K562 (cell line): ENCODE measurements around the gene DBI. TPM values are rescaled to one million over a fixed set of nuclear protein-coding genes. Genes with fewer than 3 reads are reported as not detected.

Source experiments
- ARID1B ChIP-seq: fragments of 450-650 bp; IDR thresholded peaks from 2 replicates; pipeline ENCODE4 v1.6.1; 2016; ENCODE audit warnings: antibody characterized with exemption, mild to moderate bottlenecking, inconsistent platforms
- ATF1 ChIP-seq, 2 experiments: fragments of 450-650 bp in 1 of 2; IDR thresholded peaks; 2 replicates each; pipeline ENCODE4 v1.6.1; 2016; ENCODE audit warnings: missing compliant biosample characterization in 1 of 2, missing genetic modification characterization in 1 of 2
- ATF3 ChIP-seq, 2 experiments: fragments of 450-650 bp in 1 of 2; sonication (generic) in 1 of 2; formaldehyde crosslinking in 1 of 2; IDR thresholded peaks in 1 of 2; conservative IDR thresholded peaks in 1 of 2; 2 replicates each; pipeline versions ENCODE4 v1.6.1 to v1.8.1; 2016 to 2023; ENCODE audit warnings: mild to moderate bottlenecking in 2 of 2, moderate library complexity in 2 of 2, inconsistent platforms in 1 of 2, missing genetic modification reagents in 1 of 2
- BHLHE40 ChIP-seq: IDR thresholded peaks from 2 replicates; pipeline ENCODE4 v1.6.1; 2011; ENCODE audit warnings: low read length, improper control_type of control experiment
- C11orf30 ChIP-seq: fragments of 450-650 bp; IDR thresholded peaks from 2 replicates; pipeline ENCODE4 v1.6.1; 2016; ENCODE audit warnings: low read depth, mild to moderate bottlenecking
- CEBPB ChIP-seq: fragments of 450-650 bp; IDR thresholded peaks from 2 replicates; pipeline ENCODE4 v1.6.1; 2016; ENCODE audit warnings: missing genetic modification characterization, missing compliant biosample characterization
- CEBPG ChIP-seq, 3 experiments: fragments of 200-800 bp in 1 of 3; sonication (Bioruptor generic) in 1 of 3; sonication (generic) in 1 of 3; formaldehyde crosslinking in 1 of 3; IDR thresholded peaks in 2 of 3; conservative IDR thresholded peaks in 1 of 3; 2 replicates each; pipeline versions ENCODE4 v1.6.1 to v1.8.0; 2016 to 2022; ENCODE audit warnings: missing compliant biosample characterization in 2 of 3, missing genetic modification characterization in 2 of 3, mild to moderate bottlenecking in 1 of 3, missing genetic modification reagents in 1 of 3
- DDX20 ChIP-seq: fragments of 450-650 bp; IDR thresholded peaks from 2 replicates; pipeline ENCODE4 v1.6.1; 2016; ENCODE audit warnings: missing genetic modification characterization, low read depth, mild to moderate bottlenecking, missing compliant biosample characterization, moderate library complexity
- E2F3 ChIP-seq: fragments of 250-450 bp; sonication (Bioruptor Pico); IDR thresholded peaks from 2 replicates; pipeline ENCODE4 v1.4.0; 2020; ENCODE audit warnings: mild to moderate bottlenecking
- EGR1 ChIP-seq: fragments of 450-650 bp; conservative IDR thresholded peaks from 2 replicates; pipeline ENCODE4 v1.6.1; 2017; ENCODE audit warnings: mild to moderate bottlenecking
- ELF1 ChIP-seq: fragments of 200-800 bp; sonication (Bioruptor generic); IDR thresholded peaks from 2 replicates; pipeline ENCODE4 v1.6.1; 2016; ENCODE audit warnings: missing genetic modification characterization, missing compliant biosample characterization
- GABPA ChIP-seq: fragments of 200-800 bp; sonication (Bioruptor generic); conservative IDR thresholded peaks from 2 replicates; pipeline ENCODE4 v1.6.1; 2016; ENCODE audit warnings: low read depth, missing genetic modification characterization, missing compliant biosample characterization
- HDAC8 ChIP-seq: fragments of 450-650 bp; IDR thresholded peaks from 2 replicates; pipeline ENCODE4 v1.6.1; 2016; ENCODE audit warnings: mild to moderate bottlenecking, missing genetic modification characterization, moderate library complexity, missing compliant biosample characterization
- JUN ChIP-seq, 2 experiments: sonication (generic) in 1 of 2; formaldehyde crosslinking in 1 of 2; IDR thresholded peaks; 2 replicates each; pipeline versions ENCODE4 v1.6.1 to v1.8.0; 2012 to 2022; ENCODE audit warnings: borderline replicate concordance in 2 of 2, mild to moderate bottlenecking in 2 of 2, improper control_type of control experiment in 1 of 2, low read depth in 1 of 2, low read length in 1 of 2, missing genetic modification reagents in 1 of 2
- MBD2 ChIP-seq: sonication (generic); IDR thresholded peaks from 2 replicates; pipeline ENCODE4 v1.6.1; 2016; ENCODE audit warnings: low read depth, borderline replicate concordance
- NBN ChIP-seq: fragments of 450-650 bp; IDR thresholded peaks from 2 replicates; pipeline ENCODE4 v1.6.1; 2016; ENCODE audit warnings: low read depth, mild to moderate bottlenecking
- NFE2 ChIP-seq: IDR thresholded peaks from 2 replicates; pipeline ENCODE4 v1.6.1; 2014; ENCODE audit warnings: antibody characterized with exemption, low read depth
- NR4A1 ChIP-seq, 2 experiments: fragments of 250-450 bp in 1 of 2; fragments of 450-650 bp in 1 of 2; sonication (Bioruptor Pico) in 1 of 2; IDR thresholded peaks; 2 replicates each; pipeline versions ENCODE4 v1.4.0 to v1.6.1; 2016 to 2020; ENCODE audit warnings: mild to moderate bottlenecking in 2 of 2, missing compliant biosample characterization in 1 of 2, missing genetic modification characterization in 1 of 2, moderate library complexity in 1 of 2
- POLR2B ChIP-seq: fragments of 450-650 bp; IDR thresholded peaks from 2 replicates; pipeline ENCODE4 v1.6.1; 2018; ENCODE audit warnings: low read depth; ENCODE audit not compliant: partially characterized antibody
- RAD21 ChIP-seq, 2 experiments: fragments of 250-450 bp in 1 of 2; fragments of 450-650 bp in 1 of 2; sonication (Bioruptor Pico) in 1 of 2; formaldehyde crosslinking in 1 of 2; IDR thresholded peaks in 1 of 2; conservative IDR thresholded peaks in 1 of 2; 2 replicates each; pipeline versions ENCODE4 v1.4.0 to v1.8.0; 2020 to 2022; ENCODE audit warnings: mild to moderate bottlenecking in 2 of 2, moderate library complexity in 1 of 2
- SMAD4 ChIP-seq: fragments of 250-450 bp; sonication (Bioruptor Pico); conservative IDR thresholded peaks from 2 replicates; pipeline ENCODE4 v1.8.0; 2021; ENCODE audit warnings: inconsistent platforms, mild to moderate bottlenecking, moderate library complexity
- SMARCA4 ChIP-seq: fragments of 450-650 bp; IDR thresholded peaks from 2 replicates; pipeline ENCODE4 v1.6.1; 2016
- YY1 ChIP-seq, 3 experiments: IDR thresholded peaks; 2 replicates each; pipeline ENCODE4 v1.6.1; 2011; ENCODE audit warnings: low read length in 2 of 3, mild to moderate bottlenecking in 2 of 3, moderate library complexity in 2 of 3, borderline replicate concordance in 1 of 3, control low read depth in 1 of 3, low read depth in 1 of 3; ENCODE audit not compliant: insufficient read depth in 3 of 3, insufficient replicate concordance in 2 of 3, control insufficient read depth in 1 of 3, insufficient read length in 1 of 3; ENCODE audit errors: extremely low read depth in 1 of 3
- ZEB2 ChIP-seq: fragments of 450-650 bp; IDR thresholded peaks from 2 replicates; pipeline ENCODE4 v1.6.1; 2016
- ZNF589 ChIP-seq: fragments of 200-800 bp; sonication (Bioruptor generic); IDR thresholded peaks from 2 replicates; pipeline ENCODE4 v1.6.1; 2016; ENCODE audit warnings: low read depth, missing genetic modification characterization, missing compliant biosample characterization
- ZNF778 ChIP-seq: fragments of 450-650 bp; formaldehyde crosslinking; IDR thresholded peaks from 2 replicates; pipeline ENCODE4 v1.4.0; 2020; ENCODE audit warnings: mild to moderate bottlenecking, moderate library complexity
- polyA plus RNA-seq, 8 experiments: library from polyadenylated mRNA; depleted of rRNA in 4 of 8; stranded (reverse) in 5 of 8; unstranded in 3 of 8; fragments of >200 nt; fragmentation: Nextera tagmentation in 2 of 8; fragmentation: Illumina TruSeq in 1 of 8; extraction: Ambion mirVana in 2 of 8; extraction: Trizol in 1 of 8; gene quantifications; 2 replicates each; pipeline versions ENCODE4 v1.2.1 to v1.2.3, GENCODE V29; 2011 to 2014; ENCODE audit warnings: inconsistent platforms in 1 of 8, missing spikeins in 1 of 8
- total RNA-seq, 7 experiments: library from RNA; depleted of rRNA in 6 of 7; stranded (reverse); fragments of >200 nt in 6 of 7; fragmentation: Illumina TruSeq in 2 of 7; extraction: Trizol in 2 of 7; gene quantifications; 2 replicates each; pipeline versions ENCODE4 v1.2.1 to v1.2.3, GENCODE V29; 2011 to 2021; ENCODE audit warnings: low replicate concordance in 1 of 7

DBI gene
- total and polyA plus RNA-seq, 9 of the 15 experiments (the other 6 are each of a cell fraction or from before 2014, with no cell fraction given): 55.8 to 443 (median 194) TPM

DNA sequence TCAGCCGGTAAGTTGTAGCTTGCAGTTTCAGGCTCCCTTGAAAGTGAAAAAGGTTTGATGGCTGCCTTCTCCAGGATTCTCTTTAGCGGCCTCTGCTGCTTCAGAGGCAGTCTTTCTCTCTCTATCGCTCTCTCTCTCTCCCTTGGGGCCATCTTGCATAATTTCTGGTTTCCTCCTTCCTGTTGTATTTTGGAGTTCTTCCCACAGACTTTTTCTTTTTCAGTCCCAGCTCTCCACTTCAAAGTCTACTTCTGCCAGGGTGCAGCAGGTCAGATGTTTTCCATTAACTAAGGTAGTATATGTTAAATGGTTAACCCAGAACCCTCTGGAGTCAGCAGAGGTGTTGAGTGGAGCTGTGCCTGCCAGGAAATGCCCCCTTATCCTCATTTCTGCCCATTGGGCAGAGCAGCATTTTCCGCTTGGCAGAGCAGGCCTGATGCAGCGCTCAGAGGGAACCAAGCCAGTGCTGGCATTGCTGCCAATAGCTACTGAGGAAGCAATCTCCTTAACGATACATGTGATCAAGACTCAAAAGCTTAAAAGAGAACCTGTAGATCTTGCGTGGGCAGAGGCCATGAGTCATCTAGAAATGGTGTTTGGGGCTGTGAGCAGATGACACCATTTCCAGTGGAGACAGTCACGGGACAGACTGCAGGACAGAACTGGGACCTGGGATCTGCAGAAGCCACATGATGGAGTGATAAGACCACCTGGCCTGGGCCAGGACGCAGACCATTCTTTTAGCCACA lies 20.8 kb downstream of the DBI start (continued):
- TF ChIP-seq CEBPB (tag) (peak; percentile 70; the same call in 1 of the 2 replicates), ARID1B (peak; percentile 69), GABPA (tag) (peak; percentile 44; the same call in 1 of the 2 replicates), ELF1 (tag) (peak; percentile 43), SMAD4 (CRISPR knock-in tag) (peak; percentile 45; the same call in 1 of the 2 replicates), NR4A1 (CRISPR knock-in tag; IDR thresholded peaks at IDR 0.05) (no peak), NR4A1 (tag; IDR thresholded peaks at IDR 0.05) (peak; percentile 59; the same call in 1 of the 2 replicates), ZEB2 (0 out of 2 replicates have a peak, but pooled peaks have one; percentile 46), NFE2 (peak; percentile 30; the same call in 1 of the 2 replicates), E2F3 (CRISPR knock-in tag) (0 out of 2 replicates have a peak, but pooled peaks have one; percentile 52), ZNF589 (CRISPR knock-in tag) (peak; percentile 11; the same call in 1 of the 2 replicates), MBD2 (no peak), CEBPG (CRISPR knock-in tag; IDR thresholded peaks at IDR 0.05) (no peak), CEBPG (tag; conservative IDR thresholded peaks at IDR 0.05 in 1 of 2, IDR thresholded peaks at IDR 0.05 in 1 of 2) (peak; percentile 77 to 84), YY1 (IDR thresholded peaks at IDR 0.05; ENCODE audit: borderline replicate concordance in 1 of 3, control insufficient read depth in 1 of 3, extremely low read depth in 1 of 3, insufficient read depth in 3 of 3, insufficient read length in 1 of 3, insufficient replicate concordance in 2 of 3, low read depth in 1 of 3, low read length in 2 of 3) (peak in 1 of 3 experiments; percentile 71), C11orf30 (no peak), SMARCA4 (peak; percentile 39; the same call in 1 of the 2 replicates), ZNF778 (CRISPR knock-in tag) (no peak), ATF3 (IDR thresholded peaks at IDR 0.05) (peak; percentile 86), ATF3 (CRISPR knock-in tag; conservative IDR thresholded peaks at IDR 0.05) (no peak), POLR2B (no peak), DDX20 (tag) (no peak), JUN (IDR thresholded peaks at IDR 0.05; ENCODE audit: borderline replicate concordance, low read depth, low read length) (peak; percentile 84), JUN (CRISPR knock-in tag; IDR thresholded peaks at IDR 0.05; ENCODE audit: borderline replicate concordance) (no peak), RAD21 (CRISPR knock-in tag; conservative IDR thresholded peaks at IDR 0.05 in 1 of 2, IDR thresholded peaks at IDR 0.05 in 1 of 2) (peak in 1 of 2 experiments; percentile 22; a peak in 1 of 4 replicates), EGR1 (peak; percentile 88), HDAC8 (0 out of 2 replicates have a peak, but pooled peaks have one; percentile 58), NBN (no peak), ATF1 (CRISPR knock-in tag; IDR thresholded peaks at IDR 0.05) (no peak), ATF1 (tag; IDR thresholded peaks at IDR 0.05) (peak; percentile 24; the same call in 1 of the 2 replicates), BHLHE40 (peak; percentile 85)
- TF ChIP-seq, all 486 proteins: peak for 47
